Endometrial microvascular endothelial cells (primary cell): ENCODE measurements around the gene KRTAP17-1. TPM values are rescaled to one million over a fixed set of nuclear protein-coding genes. Genes with fewer than 3 reads are reported as not detected.
"Not testable (repeated sequence)": the region's sequence is repeated elsewhere in the genome, so short reads cannot be mapped to it uniquely, and the experiment has no call there.

ENCODE experiments used
- in situ Hi-C: cut with HindIII; loops from 2 replicates; pipeline ENCODE4 v1.10.0; 2017; ENCODE audit warnings: low sequenced_read_pairs, low pct_unique_long_range_greater_than_20kb; ENCODE audit errors: inconsistent ontology term
- total RNA-seq: library from RNA; depleted of rRNA; stranded (reverse); fragments of >200 nt; gene quantifications from one replicate; pipeline ENCODE4 v1.2.3, GENCODE V29; 2015; ENCODE audit errors: inconsistent ontology term

KRTAP17-1 gene
- total RNA-seq, 1 donor from 2014 or later: not detected

GRCh38 chr17:41271858-41272257 is 43.7 kb downstream of the KRTAP17-1 start:
- in situ Hi-C loops: no loop called here

DNA sequence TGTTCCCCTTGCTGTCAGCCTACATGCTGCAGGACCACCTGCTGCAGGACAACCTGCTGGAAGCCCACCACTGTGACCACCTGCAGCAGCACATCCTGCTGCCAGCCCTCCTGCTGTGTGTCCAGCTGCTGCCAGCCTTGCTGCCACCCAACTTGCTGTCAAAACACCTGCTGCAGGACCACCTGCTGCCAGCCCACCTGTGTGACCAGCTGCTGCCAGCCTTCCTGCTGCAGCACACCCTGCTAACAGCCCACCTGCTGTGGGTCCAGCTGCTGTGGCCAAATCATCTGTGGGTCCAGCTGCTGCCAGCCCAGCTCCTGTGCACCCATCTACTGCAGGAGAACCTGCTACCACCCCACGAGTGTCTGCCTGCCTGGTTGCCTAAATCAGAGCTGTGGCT is 44.2 kb downstream of the KRTAP17-1 start:
- in situ Hi-C loops: not testable (repeated sequence)

GRCh38 chr17:41267711-41268110 is 47.8 kb downstream of the KRTAP17-1 start:
- in situ Hi-C loops: no loop called here

- in situ Hi-C loops: no loop called here
Observed at GRCh38 chr17:41265078-41265477, 50.4 kb downstream of the KRTAP17-1 start, which contains the start of gene KRTAP9-6. KRTAP9-6 (plus strand) TSS chr17:41265378; CDS start chr17:41265378, 0 bp downstream.

Other genes with a start within 250 kb of the KRTAP17-1 start
- not detected for gene KRTAP2-4, start 249.8 kb downstream of the KRTAP17-1 start, total RNA-seq
- gene KRTAP4-7, start 231.6 kb downstream of the KRTAP17-1 start, total RNA-seq: not detected
- gene KRTAP4-8, start 217.6 kb downstream of the KRTAP17-1 start, total RNA-seq: not detected
- gene KRTAP4-16, start 213.5 kb downstream of the KRTAP17-1 start, total RNA-seq: not detected
- gene KRTAP4-9, start 210.3 kb downstream of the KRTAP17-1 start, total RNA-seq: not detected
- gene KRTAP4-11, start 197.3 kb downstream of the KRTAP17-1 start, total RNA-seq: not detected
- gene KRTAP4-12, start 191.5 kb downstream of the KRTAP17-1 start, total RNA-seq: not detected
- gene KRTAP4-6, start 175.2 kb downstream of the KRTAP17-1 start, total RNA-seq: not detected
- gene KRTAP4-5, start 165.9 kb downstream of the KRTAP17-1 start, total RNA-seq: not detected
- not detected for gene KRTAP4-4, start 155.0 kb downstream of the KRTAP17-1 start, total RNA-seq
- not detected for gene KRTAP4-3, start 147.5 kb downstream of the KRTAP17-1 start, total RNA-seq
- not detected for gene KRTAP4-2, start 137.5 kb downstream of the KRTAP17-1 start, total RNA-seq
- not detected for gene KRTAP4-1, start 130.8 kb downstream of the KRTAP17-1 start, total RNA-seq
- gene KRTAP9-1, start 125.8 kb downstream of the KRTAP17-1 start, total RNA-seq: not detected
- not detected for gene KRTAP9-2, start 89.1 kb downstream of the KRTAP17-1 start, total RNA-seq
- gene KRTAP9-3, start 83.3 kb downstream of the KRTAP17-1 start, total RNA-seq: not detected
- gene KRTAP9-8, start 77.7 kb downstream of the KRTAP17-1 start, total RNA-seq: not detected
- not detected for gene KRTAP9-4, start 66.0 kb downstream of the KRTAP17-1 start, total RNA-seq
- not detected for gene KRTAP9-9, start 60.3 kb downstream of the KRTAP17-1 start, total RNA-seq
- not detected for gene KRTAP9-6, start 50.3 kb downstream of the KRTAP17-1 start, total RNA-seq
- not detected for gene KRTAP9-7, start 40.0 kb downstream of the KRTAP17-1 start, total RNA-seq
- gene KRTAP29-1, start 12.9 kb downstream of the KRTAP17-1 start, total RNA-seq: not detected
- not detected for gene KRTAP16-1, start 6.4 kb downstream of the KRTAP17-1 start, total RNA-seq
- not detected for gene KRT33A, start 35.1 kb upstream of the KRTAP17-1 start, total RNA-seq
- not detected for gene KRT33B, start 54.1 kb upstream of the KRTAP17-1 start, total RNA-seq
- not detected for gene KRT34, start 66.6 kb upstream of the KRTAP17-1 start, total RNA-seq
- gene KRT31, start 81.9 kb upstream of the KRTAP17-1 start, total RNA-seq: not detected
- gene KRT37, start 108.9 kb upstream of the KRTAP17-1 start, total RNA-seq: not detected
- gene KRT38, start 125.3 kb upstream of the KRTAP17-1 start, total RNA-seq: not detected
- not detected for gene KRT32, start 151.7 kb upstream of the KRTAP17-1 start, total RNA-seq
- not detected for gene KRT35, start 165.4 kb upstream of the KRTAP17-1 start, total RNA-seq
- not detected for gene KRT36, start 174.2 kb upstream of the KRTAP17-1 start, total RNA-seq
- not detected for gene KRT13, start 189.9 kb upstream of the KRTAP17-1 start, total RNA-seq
- gene KRT15, start 203.2 kb upstream of the KRTAP17-1 start, total RNA-seq: 14.1 TPM
- 101 TPM for gene KRT19, start 212.6 kb upstream of the KRTAP17-1 start, total RNA-seq